HEK293 (cell line): ENCODE data around the gene STPG2.

Source experiments
- CTCF ChIA-PET: fragments of 350-600 bp; formaldehyde crosslinking; extraction: SDS; loops from one replicate; lab custom pipeline; 2021; ENCODE audit warnings: antibody characterized with exemption; lab: Yijun Ruan, JAX
- POLR2A ChIA-PET: fragments of 300-600 bp; formaldehyde crosslinking; extraction: SDS; loops from one replicate; lab custom pipeline; 2020; ENCODE audit warnings: antibody characterized with exemption, inconsistent platforms; lab: Yijun Ruan, JAX
- H3K27ac ChIP-seq: fragments of 200-500 bp; sonication (Bioruptor generic); 2 replicates; pipeline ENCODE4 v1.5.1; 2014; ENCODE audit warnings: low read depth, low read length, control low read depth, inconsistent platforms; ENCODE audit errors: extremely low read depth
- H3K36me3 ChIP-seq, 2 experiments: fragments of 200-500 bp in 1 of 2; sonication (Bioruptor generic) in 1 of 2; 1 replicate in 1 of 2; 2 replicates in 1 of 2; pipeline ENCODE4 v1.5.1; 2014 to 2017; ENCODE audit warnings: inconsistent platforms in 2 of 2, low read length in 2 of 2; ENCODE audit not compliant: control insufficient read depth in 2 of 2, insufficient read depth in 1 of 2
- H3K4me1 ChIP-seq: fragments of 200-500 bp; sonication (Bioruptor generic); 2 replicates; pipeline ENCODE4 v1.5.1; 2014; ENCODE audit warnings: mild to moderate bottlenecking, low read length, inconsistent platforms; ENCODE audit not compliant: control insufficient read depth, insufficient read depth
- H3K4me3 ChIP-seq: 2 replicates; pipeline ENCODE4 v1.5.1; 2011; ENCODE audit warnings: low read depth, mild to moderate bottlenecking, control low read depth, low read length, moderate library complexity
- H3K9me3 ChIP-seq: fragments of 200-500 bp; sonication (Bioruptor generic); 2 replicates; pipeline ENCODE4 v1.5.1; 2014; ENCODE audit warnings: low read depth, low read length, inconsistent platforms; ENCODE audit not compliant: control insufficient read depth, insufficient read depth
- FEZF1 ChIP-seq: fragments of 450-650 bp; formaldehyde crosslinking; IDR thresholded peaks from 2 replicates; pipeline ENCODE4 v1.5.1; 2016; ENCODE audit warnings: missing biosample characterization, missing genetic modification characterization
- HOXD13 ChIP-seq: sonication (generic); formaldehyde crosslinking; IDR thresholded peaks from 2 replicates; pipeline ENCODE4 v1.8.0; 2022; ENCODE audit warnings: missing genetic modification reagents, borderline replicate concordance
- KLF8 ChIP-seq: fragments of 450-650 bp; formaldehyde crosslinking; IDR thresholded peaks from 2 replicates; pipeline ENCODE4 v1.5.1; 2016; ENCODE audit warnings: missing biosample characterization, missing genetic modification characterization
- SCRT2 ChIP-seq: fragments of 450-650 bp; formaldehyde crosslinking; IDR thresholded peaks from 2 replicates; pipeline ENCODE4 v1.5.1; 2016; ENCODE audit warnings: missing biosample characterization, missing genetic modification characterization
- TCF7L2 ChIP-seq: IDR thresholded peaks from 2 replicates; pipeline ENCODE4 v1.6.1; 2011; ENCODE audit warnings: low read depth, mild to moderate bottlenecking, inconsistent platforms, low read length, moderate library complexity, borderline replicate concordance
- ZFP41 ChIP-seq: fragments of 450-650 bp; formaldehyde crosslinking; IDR thresholded peaks from 2 replicates; pipeline ENCODE4 v1.5.1; 2016; ENCODE audit warnings: missing biosample characterization, missing genetic modification characterization, borderline replicate concordance
- ZNF121 ChIP-seq: fragments of 450-650 bp; formaldehyde crosslinking; IDR thresholded peaks from 2 replicates; pipeline ENCODE4 v1.5.1; 2016; ENCODE audit warnings: missing biosample characterization, missing genetic modification characterization
- ZNF133 ChIP-seq: fragments of 450-650 bp; formaldehyde crosslinking; IDR thresholded peaks from 2 replicates; pipeline ENCODE4 v1.5.1; 2016; ENCODE audit warnings: missing biosample characterization, missing genetic modification characterization
- ZNF184 ChIP-seq: fragments of 450-650 bp; IDR thresholded peaks from 2 replicates; pipeline ENCODE4 v1.5.1; 2018; ENCODE audit warnings: missing biosample characterization, mild to moderate bottlenecking, missing genetic modification characterization
- ZNF23 ChIP-seq: fragments of 450-650 bp; formaldehyde crosslinking; IDR thresholded peaks from 2 replicates; pipeline ENCODE4 v1.5.1; 2016; ENCODE audit warnings: missing biosample characterization, missing genetic modification characterization, borderline replicate concordance
- ZNF324 ChIP-seq: fragments of 450-650 bp; formaldehyde crosslinking; IDR thresholded peaks from 2 replicates; pipeline ENCODE4 v1.5.1; 2016; ENCODE audit warnings: missing biosample characterization, missing genetic modification characterization
- ZNF571 ChIP-seq: fragments of 450-650 bp; formaldehyde crosslinking; IDR thresholded peaks from 2 replicates; pipeline ENCODE4 v1.5.0; 2017; ENCODE audit warnings: missing biosample characterization, missing genetic modification characterization
- ZNF677 ChIP-seq: fragments of 450-650 bp; IDR thresholded peaks from 2 replicates; pipeline ENCODE4 v1.5.0; 2018; ENCODE audit warnings: missing biosample characterization, mild to moderate bottlenecking, missing genetic modification characterization, moderate library complexity
- ZNF837 ChIP-seq: fragments of 450-650 bp; formaldehyde crosslinking; IDR thresholded peaks from 2 replicates; pipeline ENCODE4 v1.5.1; 2016; ENCODE audit warnings: missing biosample characterization, missing genetic modification characterization
- TF ChIP-seq, protein P1 (sequence below): fragments of 450-650 bp; formaldehyde crosslinking; IDR thresholded peaks from 2 replicates; pipeline ENCODE4 v1.5.1; 2017; ENCODE audit warnings: missing biosample characterization, missing genetic modification characterization
- TF ChIP-seq, protein P2 (sequence below): fragments of 450-650 bp; formaldehyde crosslinking; IDR thresholded peaks from 2 replicates; pipeline ENCODE4 v1.5.1; 2016; ENCODE audit warnings: missing biosample characterization, missing genetic modification characterization, borderline replicate concordance
- TF ChIP-seq, protein P3 (sequence below): fragments of 450-650 bp; formaldehyde crosslinking; IDR thresholded peaks from 2 replicates; pipeline ENCODE4 v1.5.1; 2016; ENCODE audit warnings: missing biosample characterization, missing genetic modification characterization
- TF ChIP-seq, protein P4 (sequence below): fragments of 450-650 bp; formaldehyde crosslinking; IDR thresholded peaks from 2 replicates; pipeline ENCODE4 v1.5.1; 2016; ENCODE audit warnings: missing biosample characterization, missing genetic modification characterization
- TF ChIP-seq, protein P5 (sequence below): fragments of 450-650 bp; formaldehyde crosslinking; IDR thresholded peaks from 2 replicates; pipeline ENCODE4 v1.5.1; 2017; ENCODE audit warnings: missing biosample characterization, missing genetic modification characterization
- TF ChIP-seq, protein P6 (sequence below): fragments of 450-650 bp; formaldehyde crosslinking; IDR thresholded peaks from 2 replicates; pipeline ENCODE4 v1.5.1; 2016; ENCODE audit warnings: missing biosample characterization, missing genetic modification characterization
- TF ChIP-seq, protein P7 (sequence below): fragments of 450-650 bp; formaldehyde crosslinking; optimal IDR thresholded peaks from 2 replicates; pipeline ENCODE3; 2016; ENCODE audit warnings: missing biosample characterization, mild to moderate bottlenecking, missing genetic modification characterization
- TF ChIP-seq, protein P8 (sequence below): fragments of 450-650 bp; formaldehyde crosslinking; IDR thresholded peaks from 2 replicates; pipeline ENCODE4 v1.5.1; 2017; ENCODE audit warnings: missing biosample characterization, missing genetic modification characterization

STPG2 gene

DNA sequence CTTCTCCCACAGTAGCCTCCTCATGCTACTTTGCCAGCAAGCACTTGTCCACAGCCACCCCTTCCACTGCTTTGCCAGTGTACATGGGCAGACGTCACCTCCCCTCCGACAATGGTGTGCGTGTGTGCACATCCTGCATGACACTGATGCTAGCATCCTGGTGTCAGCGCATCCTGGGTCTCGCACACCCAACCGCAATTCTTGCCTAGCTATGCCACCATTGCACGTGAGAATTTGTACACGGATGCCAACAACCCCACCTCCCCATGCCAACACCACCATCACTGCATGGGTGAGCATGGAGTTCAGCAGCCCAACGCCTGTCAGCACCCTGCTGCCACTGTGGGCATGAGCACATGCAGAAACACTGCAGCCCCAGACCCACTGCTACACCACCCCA is 550.0 kb downstream of the STPG2 start (continued):
- TF ChIP-seq, protein P1, sequence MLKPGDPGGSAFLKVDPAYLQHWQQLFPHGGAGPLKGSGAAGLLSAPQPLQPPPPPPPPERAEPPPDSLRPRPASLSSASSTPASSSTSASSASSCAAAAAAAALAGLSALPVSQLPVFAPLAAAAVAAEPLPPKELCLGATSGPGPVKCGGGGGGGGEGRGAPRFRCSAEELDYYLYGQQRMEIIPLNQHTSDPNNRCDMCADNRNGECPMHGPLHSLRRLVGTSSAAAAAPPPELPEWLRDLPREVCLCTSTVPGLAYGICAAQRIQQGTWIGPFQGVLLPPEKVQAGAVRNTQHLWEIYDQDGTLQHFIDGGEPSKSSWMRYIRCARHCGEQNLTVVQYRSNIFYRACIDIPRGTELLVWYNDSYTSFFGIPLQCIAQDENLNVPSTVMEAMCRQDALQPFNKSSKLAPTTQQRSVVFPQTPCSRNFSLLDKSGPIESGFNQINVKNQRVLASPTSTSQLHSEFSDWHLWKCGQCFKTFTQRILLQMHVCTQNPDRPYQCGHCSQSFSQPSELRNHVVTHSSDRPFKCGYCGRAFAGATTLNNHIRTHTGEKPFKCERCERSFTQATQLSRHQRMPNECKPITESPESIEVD (tag by site-specific recombination), result no peak
- TF ChIP-seq ZNF184 (tag by site-specific recombination) (no peak), ZNF121 (tag by site-specific recombination) (no peak), ZNF133 (tag by site-specific recombination) (no peak), KLF8 (tag by site-specific recombination) (no peak), HOXD13 (CRISPR knock-in tag) (no peak)
- TF ChIP-seq, protein P2, sequence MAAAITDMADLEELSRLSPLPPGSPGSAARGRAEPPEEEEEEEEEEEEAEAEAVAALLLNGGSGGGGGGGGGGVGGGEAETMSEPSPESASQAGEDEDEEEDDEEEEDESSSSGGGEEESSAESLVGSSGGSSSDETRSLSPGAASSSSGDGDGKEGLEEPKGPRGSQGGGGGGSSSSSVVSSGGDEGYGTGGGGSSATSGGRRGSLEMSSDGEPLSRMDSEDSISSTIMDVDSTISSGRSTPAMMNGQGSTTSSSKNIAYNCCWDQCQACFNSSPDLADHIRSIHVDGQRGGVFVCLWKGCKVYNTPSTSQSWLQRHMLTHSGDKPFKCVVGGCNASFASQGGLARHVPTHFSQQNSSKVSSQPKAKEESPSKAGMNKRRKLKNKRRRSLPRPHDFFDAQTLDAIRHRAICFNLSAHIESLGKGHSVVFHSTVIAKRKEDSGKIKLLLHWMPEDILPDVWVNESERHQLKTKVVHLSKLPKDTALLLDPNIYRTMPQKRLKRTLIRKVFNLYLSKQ (tag by site-specific recombination), result no peak
- TF ChIP-seq, protein P3, sequence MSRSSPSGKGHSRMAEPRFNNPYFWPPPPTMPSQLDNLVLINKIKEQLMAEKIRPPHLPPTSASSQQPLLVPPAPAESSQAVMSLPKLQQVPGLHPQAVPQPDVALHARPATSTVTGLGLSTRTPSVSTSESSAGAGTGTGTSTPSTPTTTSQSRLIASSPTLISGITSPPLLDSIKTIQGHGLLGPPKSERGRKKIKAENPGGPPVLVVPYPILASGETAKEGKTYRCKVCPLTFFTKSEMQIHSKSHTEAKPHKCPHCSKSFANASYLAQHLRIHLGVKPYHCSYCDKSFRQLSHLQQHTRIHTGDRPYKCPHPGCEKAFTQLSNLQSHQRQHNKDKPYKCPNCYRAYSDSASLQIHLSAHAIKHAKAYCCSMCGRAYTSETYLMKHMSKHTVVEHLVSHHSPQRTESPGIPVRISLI (tag by site-specific recombination), result no peak
- TF ChIP-seq, protein P4, sequence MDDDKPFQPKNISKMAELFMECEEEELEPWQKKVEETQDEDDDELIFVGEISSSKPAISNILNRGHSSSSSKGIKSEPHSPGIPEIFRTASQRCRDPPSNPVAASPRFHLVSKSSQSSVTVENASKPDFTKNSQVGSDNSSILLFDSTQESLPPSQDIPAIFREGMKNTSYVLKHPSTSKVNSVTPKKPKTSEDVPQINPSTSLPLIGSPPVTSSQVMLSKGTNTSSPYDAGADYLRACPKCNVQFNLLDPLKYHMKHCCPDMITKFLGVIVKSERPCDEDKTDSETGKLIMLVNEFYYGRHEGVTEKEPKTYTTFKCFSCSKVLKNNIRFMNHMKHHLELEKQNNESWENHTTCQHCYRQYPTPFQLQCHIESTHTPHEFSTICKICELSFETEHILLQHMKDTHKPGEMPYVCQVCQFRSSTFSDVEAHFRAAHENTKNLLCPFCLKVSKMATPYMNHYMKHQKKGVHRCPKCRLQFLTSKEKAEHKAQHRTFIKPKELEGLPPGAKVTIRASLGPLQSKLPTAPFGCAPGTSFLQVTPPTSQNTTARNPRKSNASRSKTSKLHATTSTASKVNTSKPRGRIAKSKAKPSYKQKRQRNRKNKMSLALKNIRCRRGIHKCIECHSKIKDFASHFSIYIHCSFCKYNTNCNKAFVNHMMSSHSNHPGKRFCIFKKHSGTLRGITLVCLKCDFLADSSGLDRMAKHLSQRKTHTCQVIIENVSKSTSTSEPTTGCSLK (tag by site-specific recombination), result no peak

DNA sequence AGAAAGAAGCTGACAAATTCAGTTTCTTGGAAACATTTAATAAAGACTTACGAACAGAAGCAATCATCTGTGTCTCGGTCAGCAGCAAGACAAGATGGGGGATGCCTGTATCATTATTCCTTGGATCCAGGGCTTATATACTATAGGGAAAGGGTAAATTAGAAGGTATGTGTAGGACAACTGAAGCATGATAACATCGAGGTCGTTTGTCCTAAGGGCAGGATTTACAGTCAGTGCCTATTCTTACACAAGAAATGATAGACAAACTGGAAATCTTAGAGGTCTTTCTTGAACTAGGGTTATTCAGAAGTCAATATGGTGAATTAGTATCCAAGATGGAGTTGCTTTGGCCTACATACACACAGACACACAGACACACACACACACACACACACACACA is 553.0 kb downstream of the STPG2 start:
- Histone ChIP-seq H3K4me1 (no peaks in the 10 kb centered on the region), H3K27ac (no peak overlapping the region)
- POLR2A ChIA-PET, result no interaction called here
- TF ChIP-seq, protein P5, sequence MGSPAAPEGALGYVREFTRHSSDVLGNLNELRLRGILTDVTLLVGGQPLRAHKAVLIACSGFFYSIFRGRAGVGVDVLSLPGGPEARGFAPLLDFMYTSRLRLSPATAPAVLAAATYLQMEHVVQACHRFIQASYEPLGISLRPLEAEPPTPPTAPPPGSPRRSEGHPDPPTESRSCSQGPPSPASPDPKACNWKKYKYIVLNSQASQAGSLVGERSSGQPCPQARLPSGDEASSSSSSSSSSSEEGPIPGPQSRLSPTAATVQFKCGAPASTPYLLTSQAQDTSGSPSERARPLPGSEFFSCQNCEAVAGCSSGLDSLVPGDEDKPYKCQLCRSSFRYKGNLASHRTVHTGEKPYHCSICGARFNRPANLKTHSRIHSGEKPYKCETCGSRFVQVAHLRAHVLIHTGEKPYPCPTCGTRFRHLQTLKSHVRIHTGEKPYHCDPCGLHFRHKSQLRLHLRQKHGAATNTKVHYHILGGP, result no peak
- TF ChIP-seq TCF7L2, result no peak
- no peak for TF ChIP-seq ZNF571
- TF ChIP-seq, protein P6, sequence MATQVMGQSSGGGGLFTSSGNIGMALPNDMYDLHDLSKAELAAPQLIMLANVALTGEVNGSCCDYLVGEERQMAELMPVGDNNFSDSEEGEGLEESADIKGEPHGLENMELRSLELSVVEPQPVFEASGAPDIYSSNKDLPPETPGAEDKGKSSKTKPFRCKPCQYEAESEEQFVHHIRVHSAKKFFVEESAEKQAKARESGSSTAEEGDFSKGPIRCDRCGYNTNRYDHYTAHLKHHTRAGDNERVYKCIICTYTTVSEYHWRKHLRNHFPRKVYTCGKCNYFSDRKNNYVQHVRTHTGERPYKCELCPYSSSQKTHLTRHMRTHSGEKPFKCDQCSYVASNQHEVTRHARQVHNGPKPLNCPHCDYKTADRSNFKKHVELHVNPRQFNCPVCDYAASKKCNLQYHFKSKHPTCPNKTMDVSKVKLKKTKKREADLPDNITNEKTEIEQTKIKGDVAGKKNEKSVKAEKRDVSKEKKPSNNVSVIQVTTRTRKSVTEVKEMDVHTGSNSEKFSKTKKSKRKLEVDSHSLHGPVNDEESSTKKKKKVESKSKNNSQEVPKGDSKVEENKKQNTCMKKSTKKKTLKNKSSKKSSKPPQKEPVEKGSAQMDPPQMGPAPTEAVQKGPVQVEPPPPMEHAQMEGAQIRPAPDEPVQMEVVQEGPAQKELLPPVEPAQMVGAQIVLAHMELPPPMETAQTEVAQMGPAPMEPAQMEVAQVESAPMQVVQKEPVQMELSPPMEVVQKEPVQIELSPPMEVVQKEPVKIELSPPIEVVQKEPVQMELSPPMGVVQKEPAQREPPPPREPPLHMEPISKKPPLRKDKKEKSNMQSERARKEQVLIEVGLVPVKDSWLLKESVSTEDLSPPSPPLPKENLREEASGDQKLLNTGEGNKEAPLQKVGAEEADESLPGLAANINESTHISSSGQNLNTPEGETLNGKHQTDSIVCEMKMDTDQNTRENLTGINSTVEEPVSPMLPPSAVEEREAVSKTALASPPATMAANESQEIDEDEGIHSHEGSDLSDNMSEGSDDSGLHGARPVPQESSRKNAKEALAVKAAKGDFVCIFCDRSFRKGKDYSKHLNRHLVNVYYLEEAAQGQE (tag by site-specific recombination), result no peak
- no peak for TF ChIP-seq ZFP41 (tag by site-specific recombination)
- no peak for TF ChIP-seq ZNF23 (tag by site-specific recombination)
- TF ChIP-seq ZNF677, result no peak
- TF ChIP-seq, protein P7, sequence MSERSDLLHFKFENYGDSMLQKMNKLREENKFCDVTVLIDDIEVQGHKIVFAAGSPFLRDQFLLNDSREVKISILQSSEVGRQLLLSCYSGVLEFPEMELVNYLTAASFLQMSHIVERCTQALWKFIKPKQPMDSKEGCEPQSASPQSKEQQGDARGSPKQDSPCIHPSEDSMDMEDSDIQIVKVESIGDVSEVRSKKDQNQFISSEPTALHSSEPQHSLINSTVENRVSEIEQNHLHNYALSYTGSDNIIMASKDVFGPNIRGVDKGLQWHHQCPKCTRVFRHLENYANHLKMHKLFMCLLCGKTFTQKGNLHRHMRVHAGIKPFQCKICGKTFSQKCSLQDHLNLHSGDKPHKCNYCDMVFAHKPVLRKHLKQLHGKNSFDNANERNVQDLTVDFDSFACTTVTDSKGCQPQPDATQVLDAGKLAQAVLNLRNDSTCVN (tag by site-specific recombination), result no peak
- TF ChIP-seq, protein P8, sequence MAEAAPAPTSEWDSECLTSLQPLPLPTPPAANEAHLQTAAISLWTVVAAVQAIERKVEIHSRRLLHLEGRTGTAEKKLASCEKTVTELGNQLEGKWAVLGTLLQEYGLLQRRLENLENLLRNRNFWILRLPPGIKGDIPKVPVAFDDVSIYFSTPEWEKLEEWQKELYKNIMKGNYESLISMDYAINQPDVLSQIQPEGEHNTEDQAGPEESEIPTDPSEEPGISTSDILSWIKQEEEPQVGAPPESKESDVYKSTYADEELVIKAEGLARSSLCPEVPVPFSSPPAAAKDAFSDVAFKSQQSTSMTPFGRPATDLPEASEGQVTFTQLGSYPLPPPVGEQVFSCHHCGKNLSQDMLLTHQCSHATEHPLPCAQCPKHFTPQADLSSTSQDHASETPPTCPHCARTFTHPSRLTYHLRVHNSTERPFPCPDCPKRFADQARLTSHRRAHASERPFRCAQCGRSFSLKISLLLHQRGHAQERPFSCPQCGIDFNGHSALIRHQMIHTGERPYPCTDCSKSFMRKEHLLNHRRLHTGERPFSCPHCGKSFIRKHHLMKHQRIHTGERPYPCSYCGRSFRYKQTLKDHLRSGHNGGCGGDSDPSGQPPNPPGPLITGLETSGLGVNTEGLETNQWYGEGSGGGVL (tag by site-specific recombination), result no peak
- no peak for TF ChIP-seq SCRT2 (tag by site-specific recombination)
- no peak for TF ChIP-seq FEZF1 (tag by site-specific recombination)
- TF ChIP-seq ZNF837 (tag by site-specific recombination), result no peak
- no peak for TF ChIP-seq ZNF324 (tag by site-specific recombination)
- no peak for TF ChIP-seq ZNF133 (tag by site-specific recombination)

More for the DNA sequence above, 553.0 kb downstream of the STPG2 start:
- CTCF ChIA-PET, result no interaction called here
- H3K9me3 ChIP-seq, result no peaks in the 10 kb centered on the region
- no peak overlapping the region for H3K4me3 ChIP-seq
- H3K36me3 ChIP-seq, result no peaks in the 10 kb centered on the region
